GF-D8 (cell line): ENCODE data around the gene MORC3.
"Not testable (repeated sequence)": the region's sequence is repeated elsewhere in the genome, so short reads cannot be mapped to it uniquely, and the experiment has no call there.

Experiments used
- DNase-seq: peaks from one replicate; lab custom pipeline; 2025; lab: John Stamatoyannopoulos, UW

MORC3 gene

GRCh38 chr21:36385233-36386030, 65.4 kb downstream of the MORC3 start, which contains the start of gene CHAF1B:
CHAF1B (plus strand) TSS chr21:36385392; CDS start chr21:36386137, 745 bp downstream.
- peak; percentile 33 for DNase-seq

- DNase-seq = no peak
Measured at GRCh38 chr21:36386031-36386642, 66.1 kb downstream of the MORC3 start.

GRCh38 chr21:36388096-36388495, 68.1 kb downstream of the MORC3 start:
- no peak for DNase-seq

- DNase-seq = no peak
Measured at GRCh38 chr21:36388835-36389234, 68.8 kb downstream of the MORC3 start.

- not testable (repeated sequence) for DNase-seq
Measured at GRCh38 chr21:36391649-36392048, 71.7 kb downstream of the MORC3 start.

GRCh38 chr21:36395353-36396111, 75.5 kb downstream of the MORC3 start:
- DNase-seq = no peak

- no peak for DNase-seq
Measured at GRCh38 chr21:36396325-36396724, 76.3 kb downstream of the MORC3 start.

GRCh38 chr21:36396971-36397370, 77.0 kb downstream of the MORC3 start:
- DNase-seq = no peak

- DNase-seq = no peak
Measured at GRCh38 chr21:36397606-36398005, 77.6 kb downstream of the MORC3 start.

GRCh38 chr21:36399736-36400135, 79.7 kb downstream of the MORC3 start:
- DNase-seq = not testable (repeated sequence)

GRCh38 chr21:36400719-36401118, 80.7 kb downstream of the MORC3 start:
- DNase-seq = no peak

- no peak for DNase-seq
Measured at GRCh38 chr21:36402339-36402738, 82.3 kb downstream of the MORC3 start.

- DNase-seq = no peak
Measured at GRCh38 chr21:36403713-36404112, 83.7 kb downstream of the MORC3 start.

GRCh38 chr21:36408568-36408967, 88.6 kb downstream of the MORC3 start:
- DNase-seq = no peak

GRCh38 chr21:36411301-36411700, 91.3 kb downstream of the MORC3 start:
- no peak for DNase-seq

GRCh38 chr21:36412916-36413315, 92.9 kb downstream of the MORC3 start:
- DNase-seq = no peak

GRCh38 chr21:36415375-36415774, 95.4 kb downstream of the MORC3 start:
- DNase-seq = no peak

GRCh38 chr21:36419241-36419640, 99.2 kb downstream of the MORC3 start:
- no peak for DNase-seq

- DNase-seq = peak; percentile 32
Measured at GRCh38 chr21:36419996-36420395, 100.0 kb downstream of the MORC3 start.

GRCh38 chr21:36420571-36421339, 100.8 kb downstream of the MORC3 start:
- DNase-seq = no peak

- DNase-seq = no peak
Measured at GRCh38 chr21:36422279-36423098, 102.5 kb downstream of the MORC3 start.
